ENCODE results near the gene HOXB9.

HOXB9 gene

DNA sequence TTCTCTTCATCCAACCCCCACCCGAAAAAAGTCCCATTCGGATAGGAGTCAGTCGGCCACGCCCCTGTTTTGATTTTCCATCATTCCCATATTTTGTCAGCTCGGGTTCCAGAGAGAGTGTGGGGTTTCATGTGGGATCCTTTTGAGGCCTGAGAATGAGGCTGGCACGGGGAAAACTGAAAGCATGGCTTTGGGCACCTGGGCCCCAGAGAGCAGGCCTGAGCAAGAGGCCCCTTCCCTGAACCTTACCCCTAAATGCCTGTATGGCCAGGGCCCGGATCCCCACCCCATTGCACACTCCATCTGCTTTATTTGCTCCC lies 43.4 kb downstream of the HOXB9 start:
- no peak for ATAC-seq

DNA sequence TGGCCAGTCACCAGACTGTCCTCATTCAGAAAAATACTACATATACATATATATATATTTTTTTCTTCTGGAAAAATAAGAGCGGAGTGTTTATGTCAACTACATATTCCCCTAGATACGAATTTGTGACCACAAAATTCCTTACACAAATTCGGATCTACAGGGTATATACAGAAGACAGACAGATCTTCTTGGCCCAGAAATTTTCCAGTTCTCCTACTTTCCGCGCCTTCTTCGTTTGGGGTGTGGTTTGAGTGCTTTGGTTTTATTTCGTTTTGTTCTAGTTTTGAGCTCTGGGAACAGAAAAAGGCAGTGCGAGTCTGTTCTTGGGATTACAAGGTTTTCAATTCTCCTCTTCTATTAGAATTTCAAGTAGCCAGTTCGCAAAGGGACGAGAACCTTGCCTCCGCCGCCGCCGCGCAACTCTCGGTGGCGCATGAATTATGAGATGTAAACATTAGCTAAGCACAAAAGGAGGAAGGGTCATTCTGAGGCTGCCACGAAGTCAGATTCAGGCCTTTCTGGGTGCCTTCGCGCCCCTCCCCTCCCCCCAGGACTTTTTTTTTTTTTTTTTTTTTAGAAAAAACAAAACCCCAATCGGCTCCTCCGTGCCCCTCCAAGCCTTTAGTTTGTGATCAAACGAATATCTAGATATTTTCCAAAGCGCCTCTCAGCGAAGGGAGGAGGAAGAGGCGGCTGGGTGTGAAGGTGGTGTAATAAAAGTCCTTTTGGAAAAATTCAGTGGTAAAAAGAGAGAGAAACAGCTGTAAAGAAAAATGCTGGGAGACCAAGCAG lies 46.2 kb downstream of the HOXB9 start:
- ATAC-seq, result no peak

GRCh38 chr17:48579471-48579759 lies 46.7 kb downstream of the HOXB9 start:
- ATAC-seq, result no peak

GRCh38 chr17:48578616-48579470 lies 47.3 kb downstream of the HOXB9 start:
- peak; percentile 42 to 49 for ATAC-seq

- peak; percentile 66 to 68 for ATAC-seq
Observed at GRCh38 chr17:48577946-48578615, 48.1 kb downstream of the HOXB9 start, which contains the start of gene HOXB4. Gene HOXB4, minus strand, starts transcription at chr17:48578350. Its CDS starts 31 bp downstream, at chr17:48578319.

GRCh38 chr17:48577330-48577945 lies 48.7 kb downstream of the HOXB9 start:
- ATAC-seq, result peak in 1 of 2 donors; percentile 14

DNA sequence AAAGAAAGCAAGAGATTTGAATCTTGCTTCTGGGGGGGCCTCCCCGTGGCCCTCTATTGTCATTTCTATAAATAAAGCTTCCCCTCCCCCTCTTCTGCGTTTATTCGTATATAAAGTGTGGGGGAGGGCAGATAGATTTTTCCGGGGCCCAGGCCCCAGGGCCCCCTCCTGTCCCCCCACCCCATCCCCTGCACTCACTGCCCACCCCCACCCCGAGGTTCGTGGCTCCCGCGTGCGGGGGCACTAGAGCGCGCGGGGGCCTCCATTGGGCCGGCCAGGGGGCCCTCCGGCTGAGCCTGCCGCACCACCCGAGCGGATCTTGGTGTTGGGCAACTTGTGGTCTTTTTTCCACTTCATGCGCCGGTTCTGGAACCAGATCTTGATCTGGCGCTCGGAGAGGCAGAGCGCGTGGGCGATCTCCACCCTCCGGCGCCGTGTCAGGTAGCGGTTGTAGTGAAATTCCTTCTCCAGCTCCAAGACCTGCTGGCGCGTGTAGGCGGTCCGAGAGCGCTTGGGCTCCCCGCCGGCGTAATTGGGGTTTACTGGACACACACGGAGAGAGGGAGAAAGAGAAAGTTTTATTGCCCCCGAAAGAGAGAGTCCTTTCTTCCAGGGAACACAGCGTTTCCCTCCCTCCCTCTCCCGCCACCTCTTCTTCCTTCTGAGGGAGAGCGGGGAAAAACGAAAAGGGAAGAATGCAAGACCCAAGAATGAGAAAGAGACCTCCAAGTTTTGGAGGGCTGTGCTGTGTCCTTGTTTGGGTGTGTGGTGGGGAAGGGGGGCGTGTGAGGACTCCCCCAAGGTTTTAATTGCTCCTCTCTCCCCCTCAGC lies 49.5 kb downstream of the HOXB9 start:
- ATAC-seq, result no peak

- ATAC-seq, result no peak
Observed at GRCh38 chr17:48575673-48576478, 50.3 kb downstream of the HOXB9 start.

- ATAC-seq, result no peak
Observed at GRCh38 chr17:48575066-48575582, 51.0 kb downstream of the HOXB9 start.

- no peak for ATAC-seq
Observed at GRCh38 chr17:48574505-48575065, 51.6 kb downstream of the HOXB9 start.

DNA sequence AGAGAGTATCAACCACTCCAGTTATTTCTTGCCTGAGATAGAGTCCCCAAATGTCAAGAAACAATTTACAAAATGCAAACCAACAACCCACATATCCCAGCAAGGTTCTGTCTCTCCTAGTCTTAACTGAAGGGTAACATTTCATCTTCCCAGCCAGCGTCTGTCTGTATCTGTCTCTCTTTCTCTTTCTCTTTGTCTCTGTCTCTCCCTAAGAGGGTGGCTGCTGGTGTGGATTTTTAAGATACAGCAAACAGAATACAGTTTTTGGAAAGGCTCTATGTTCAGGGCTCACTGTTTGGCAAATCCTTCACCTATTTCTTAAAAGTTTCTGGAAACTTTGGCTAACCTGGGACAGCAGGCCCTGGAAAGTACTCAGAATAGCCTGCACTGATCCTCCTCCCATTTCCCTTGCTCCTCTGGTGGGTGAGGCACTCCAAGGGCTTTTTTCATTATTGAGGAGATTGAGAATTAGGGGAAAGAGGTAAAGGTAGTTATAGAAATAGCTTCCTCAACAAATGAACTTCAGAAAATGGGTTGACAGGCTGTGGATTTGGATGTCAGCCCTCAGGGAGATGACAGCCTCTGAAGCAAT lies 54.2 kb downstream of the HOXB9 start:
- ATAC-seq, result no peak
